Putamen (tissue), 1 donor: Measurements from ENCODE around the gene BOC.

Experiments used
- DNase-seq: peaks from one replicate; pipeline ENCODE4 v3.0.0-alpha.2; 2016; ENCODE audit warnings: low spot score

BOC gene

DNA sequence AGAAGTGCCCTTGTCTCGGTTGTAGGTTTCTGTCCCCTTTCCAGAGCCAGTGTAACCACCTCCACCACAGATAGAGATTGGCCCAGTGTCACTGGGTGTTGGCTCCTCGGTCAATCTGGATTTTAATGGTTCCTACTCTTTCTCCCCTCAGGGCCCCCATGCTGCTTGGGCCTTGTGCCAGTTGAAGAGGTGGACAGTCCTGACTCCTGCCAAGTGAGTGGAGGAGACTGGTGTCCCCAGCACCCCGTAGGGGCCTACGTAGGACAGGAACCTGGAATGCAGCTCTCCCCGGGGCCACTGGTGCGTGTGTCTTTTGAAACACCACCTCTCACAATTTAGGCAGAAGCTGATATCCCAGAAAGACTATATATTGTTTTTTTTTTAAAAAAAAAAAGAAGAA, 75.2 kb downstream of the BOC start:
- DNase-seq, result no peak

DNA sequence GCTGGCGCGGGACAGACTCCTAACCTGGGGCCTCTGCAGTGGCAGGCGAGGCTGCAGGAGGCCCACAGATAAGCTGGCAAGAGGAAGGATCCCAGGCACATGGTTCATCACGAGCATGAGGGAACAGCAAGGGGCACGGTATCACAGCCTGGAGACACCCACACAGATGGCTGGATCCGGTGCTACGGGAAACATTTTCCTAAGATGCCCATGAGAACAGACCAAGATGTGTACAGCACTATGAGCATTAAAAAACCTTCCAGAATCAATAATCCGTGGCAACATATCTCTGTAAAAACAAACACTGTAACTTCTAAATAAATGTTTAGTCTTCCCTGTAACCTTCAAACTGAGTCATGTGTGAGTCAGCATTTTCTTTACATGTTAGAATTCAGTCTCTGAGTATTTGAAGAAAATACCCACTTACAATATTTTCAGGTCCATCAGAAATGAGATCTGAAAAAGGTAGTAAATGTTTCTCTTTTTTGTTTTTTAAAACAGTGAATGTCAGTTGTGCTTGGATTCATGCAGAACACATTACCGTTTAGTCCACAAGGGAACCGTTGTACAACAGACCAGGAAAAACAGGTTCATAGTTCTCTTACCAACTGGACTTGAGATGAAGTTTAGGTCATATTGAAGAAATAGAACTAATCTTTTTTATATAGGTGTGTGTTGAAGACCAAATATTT, 75.9 kb downstream of the BOC start:
- no peak for DNase-seq

DNA sequence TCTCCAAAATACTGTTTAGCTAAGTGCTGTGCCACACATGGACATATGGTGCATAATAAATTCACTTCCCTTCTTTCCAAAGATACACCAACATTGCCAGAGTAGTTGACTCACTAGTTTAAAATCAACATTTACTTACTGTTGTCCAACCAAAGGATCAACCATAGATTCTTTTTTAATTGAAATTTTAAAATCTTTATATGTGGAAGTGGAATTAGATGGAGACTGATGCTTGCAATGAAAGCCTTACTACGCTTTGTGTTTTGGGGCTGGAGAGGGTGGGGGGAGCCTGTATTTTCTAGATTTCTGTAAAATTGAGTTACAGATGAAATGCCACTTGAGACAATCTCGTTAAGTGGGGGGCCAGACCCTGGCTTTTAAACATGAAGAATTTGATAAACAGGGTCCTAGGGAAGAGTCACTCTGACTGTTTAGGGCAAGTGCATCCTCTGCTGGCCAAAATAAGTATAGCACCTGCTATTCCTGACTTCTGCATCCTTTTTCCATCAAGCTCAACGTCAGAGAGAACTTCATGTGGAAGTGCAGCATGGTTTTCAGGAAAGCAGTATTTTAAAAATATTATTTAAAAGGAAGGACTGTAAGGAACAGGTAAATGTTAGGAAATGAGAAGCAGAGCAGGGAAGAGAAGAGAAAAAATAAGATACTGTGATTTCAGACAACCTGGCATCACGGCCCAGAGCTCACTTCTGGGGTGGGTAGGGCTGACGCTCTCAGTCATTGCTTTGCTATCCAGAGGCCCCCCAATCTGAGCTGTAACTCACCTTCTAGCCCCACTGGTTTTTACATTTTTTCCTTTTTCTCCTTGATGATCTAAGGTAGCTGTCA, 76.7 kb downstream of the BOC start:
- DNase-seq, result peak; percentile 33

DNA sequence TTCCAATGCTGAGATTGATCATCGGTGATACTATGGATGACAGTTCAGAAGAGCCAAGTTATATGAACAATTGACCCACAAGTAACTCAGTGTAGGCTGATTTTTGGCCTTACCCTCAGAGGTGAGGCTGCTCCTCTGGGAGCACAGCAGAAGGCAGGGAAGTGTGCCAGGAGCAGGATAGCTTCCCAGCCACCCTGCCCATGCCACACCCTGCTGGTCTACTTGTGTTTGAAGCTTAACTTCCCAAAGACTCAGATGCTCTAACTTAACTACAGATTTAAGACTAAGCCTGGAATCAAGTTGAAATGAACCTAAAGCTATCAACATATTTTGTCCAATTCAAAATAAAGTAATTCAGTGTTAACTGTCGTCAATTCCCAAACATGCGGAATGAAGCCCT, 77.5 kb downstream of the BOC start:
- no peak for DNase-seq

DNA sequence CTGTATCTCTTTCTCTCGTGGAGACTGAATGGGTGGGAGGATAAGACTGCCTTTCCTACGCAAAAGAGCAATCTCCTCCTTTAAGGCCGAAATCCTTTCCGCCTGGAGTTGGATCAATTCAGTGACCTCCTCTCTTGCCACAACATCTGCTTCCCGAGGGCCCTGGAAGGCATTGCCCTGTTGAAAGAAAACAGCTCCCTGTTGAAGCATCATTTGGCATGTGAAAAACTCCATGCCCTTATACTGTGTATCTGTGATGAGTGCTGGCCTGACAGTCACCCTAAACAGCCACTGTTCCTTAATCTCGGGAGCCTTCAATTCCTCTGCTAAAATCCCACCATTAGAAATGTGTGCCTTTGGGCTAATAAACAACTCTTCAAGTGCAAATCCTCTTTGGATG, 80.2 kb downstream of the BOC start:
- no peak for DNase-seq

DNA sequence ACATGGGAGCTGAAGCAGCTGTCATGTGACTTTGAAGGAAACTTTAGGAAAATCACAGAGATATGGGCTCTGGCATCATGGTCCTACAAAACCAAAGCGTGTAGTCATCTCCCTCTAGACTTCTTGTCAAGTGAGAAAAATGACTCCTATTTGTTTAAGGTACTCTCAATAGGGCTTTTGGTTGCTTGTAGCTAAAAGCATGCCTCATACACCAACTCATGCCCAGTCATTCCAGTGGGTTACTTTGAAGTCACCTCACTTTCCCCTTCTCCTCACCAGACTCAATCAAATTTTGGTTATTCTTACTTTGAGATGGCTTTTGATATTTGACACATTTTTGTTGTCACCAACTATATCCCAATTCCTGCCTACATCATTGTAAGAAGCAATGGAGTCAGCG, 81.6 kb downstream of the BOC start:
- DNase-seq, result no peak

DNA sequence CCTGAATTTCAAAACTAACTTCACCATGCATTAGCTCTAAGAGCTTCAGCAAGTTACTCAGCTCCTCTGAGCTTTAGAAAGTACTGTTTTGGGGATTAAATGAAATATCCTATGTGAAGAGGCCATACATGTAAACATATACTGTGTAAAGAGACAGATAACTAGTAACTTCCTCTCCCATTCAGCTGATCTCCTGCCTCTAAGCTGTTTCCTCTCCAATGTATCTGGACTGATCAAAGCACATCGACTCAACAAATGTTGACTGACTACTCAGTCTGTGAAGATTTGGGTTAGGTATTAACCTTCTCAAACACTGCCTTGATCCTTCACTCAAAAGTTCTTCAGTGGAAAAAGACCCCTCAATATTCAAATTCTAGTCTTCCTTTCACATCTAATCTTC, 82.0 kb downstream of the BOC start:
- no peak for DNase-seq

DNA sequence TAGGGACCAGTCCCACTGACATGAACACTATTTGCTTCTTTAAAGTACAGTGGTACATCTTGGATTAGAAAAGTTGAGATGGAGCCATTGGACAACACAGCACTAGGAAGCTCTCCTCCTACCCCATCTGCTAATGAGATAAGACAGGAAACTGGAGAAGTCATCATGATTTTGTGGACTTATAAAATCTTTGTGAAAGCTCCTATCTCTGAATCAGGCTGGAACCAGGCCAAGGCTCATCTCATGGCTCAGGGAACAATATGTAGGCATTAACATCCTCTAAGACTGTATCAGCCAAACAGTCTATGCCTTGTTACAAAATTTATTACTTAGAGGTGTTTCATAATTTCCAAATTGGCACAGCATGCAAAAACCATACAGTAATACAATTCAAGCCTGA, 84.1 kb downstream of the BOC start:
- no peak for DNase-seq

DNA sequence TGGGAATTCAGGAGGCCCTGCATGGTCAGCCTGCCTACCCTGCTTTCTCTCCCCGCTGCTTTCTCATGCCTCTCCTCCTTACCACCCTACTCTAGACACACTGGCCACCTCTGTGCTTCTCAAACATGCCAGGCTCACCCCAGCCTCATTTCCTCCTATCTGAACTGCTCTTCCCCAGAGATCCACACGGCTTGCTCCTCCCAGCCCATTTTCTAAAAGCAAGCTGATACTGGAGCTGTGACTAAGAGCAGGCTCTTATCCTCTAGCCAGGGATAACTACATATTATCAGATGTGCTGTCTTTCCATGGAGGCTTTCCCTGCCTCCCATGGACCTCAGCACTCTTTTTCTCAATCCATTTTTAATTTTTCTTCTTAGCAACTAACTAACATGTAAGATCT, 85.9 kb downstream of the BOC start:
- DNase-seq, result no peak

DNA sequence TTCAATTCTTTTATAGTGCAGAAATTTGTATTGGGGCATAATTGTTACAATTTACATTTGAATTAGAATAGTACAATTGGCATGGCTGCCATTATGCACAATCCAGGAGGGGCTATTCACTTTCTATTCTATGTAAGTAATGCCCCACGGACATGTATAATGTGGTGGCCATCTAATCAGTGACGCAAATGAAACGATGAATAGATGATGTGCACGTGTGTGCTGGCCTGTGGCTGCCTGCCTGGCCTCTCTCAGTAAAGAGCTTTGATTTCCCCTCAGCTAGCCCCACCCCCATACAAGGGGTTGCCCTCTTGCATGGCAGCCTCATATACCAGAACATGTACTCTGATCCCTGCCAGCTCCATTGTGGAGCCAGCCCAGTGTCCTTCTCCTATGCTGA, 86.5 kb downstream of the BOC start:
- no peak for DNase-seq

DNA sequence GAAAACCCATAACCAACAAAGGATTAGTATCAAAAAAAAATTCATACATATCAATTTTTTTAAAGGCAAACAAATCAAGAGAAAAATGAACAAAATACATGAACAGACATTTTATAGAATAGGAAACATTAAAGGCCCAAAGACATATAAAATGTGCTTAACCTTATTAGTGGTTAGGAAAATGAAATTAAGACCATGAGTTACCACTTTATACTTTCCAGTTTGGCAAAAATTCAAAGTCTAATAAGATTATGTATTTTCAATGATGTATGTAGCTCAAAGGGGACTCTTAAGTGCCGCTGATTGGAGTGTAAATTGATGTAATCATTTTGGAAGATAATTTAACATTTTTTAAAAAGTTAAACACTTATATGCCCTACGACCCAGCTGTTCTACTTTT, 89.2 kb downstream of the BOC start:
- DNase-seq, result no peak

DNA sequence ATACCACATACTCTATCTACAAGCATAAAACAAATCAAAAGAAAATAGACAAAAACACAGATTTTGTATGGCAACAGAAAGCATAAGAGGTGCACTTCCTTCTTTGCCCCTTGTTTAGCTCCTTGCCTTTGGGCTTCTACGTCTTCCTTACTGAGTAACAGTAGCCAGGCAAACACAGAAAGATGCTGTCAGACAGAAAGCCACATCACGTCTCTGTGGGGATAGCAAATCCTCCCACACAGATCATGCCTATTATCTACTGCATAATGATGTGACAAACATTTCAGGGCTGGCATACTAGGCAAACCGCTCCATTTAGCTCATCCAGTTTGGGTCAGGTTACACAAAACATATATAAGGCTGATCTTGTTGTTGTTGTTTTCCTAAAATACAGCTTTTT, 92.7 kb downstream of the BOC start:
- DNase-seq, result no peak

DNA sequence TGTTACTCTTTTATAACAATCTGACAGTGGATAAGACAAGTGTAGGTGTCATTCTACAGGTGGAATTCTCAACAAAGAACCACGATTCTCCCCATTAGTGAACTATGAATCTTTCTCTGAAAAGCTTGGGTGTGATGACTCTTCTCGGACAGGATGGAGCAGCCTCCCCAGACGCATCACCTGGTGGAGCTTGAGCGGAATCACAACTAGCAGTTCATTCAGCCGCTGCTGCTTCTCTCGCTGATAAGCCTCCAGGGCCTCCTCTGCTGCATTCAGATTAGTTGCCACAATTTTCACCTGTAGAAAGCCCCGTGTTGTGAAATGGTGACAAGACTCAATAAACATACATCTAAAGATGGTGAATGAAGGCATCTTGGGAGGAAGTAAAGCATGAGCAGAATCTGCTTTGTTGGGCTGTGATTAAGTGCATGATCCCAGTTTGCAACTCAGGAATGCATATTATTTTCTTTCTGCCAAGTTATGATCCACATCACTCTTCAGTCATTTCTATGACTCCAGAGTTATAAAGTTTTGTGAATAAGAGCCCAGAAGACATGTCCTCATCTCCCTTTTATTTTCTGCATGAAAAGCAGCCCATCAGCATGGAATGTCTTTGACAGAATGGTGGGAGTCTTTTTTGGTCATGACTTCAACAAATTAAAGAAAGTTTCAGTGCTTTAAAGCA, 93.6 kb downstream of the BOC start:
- DNase-seq, result no peak

DNA sequence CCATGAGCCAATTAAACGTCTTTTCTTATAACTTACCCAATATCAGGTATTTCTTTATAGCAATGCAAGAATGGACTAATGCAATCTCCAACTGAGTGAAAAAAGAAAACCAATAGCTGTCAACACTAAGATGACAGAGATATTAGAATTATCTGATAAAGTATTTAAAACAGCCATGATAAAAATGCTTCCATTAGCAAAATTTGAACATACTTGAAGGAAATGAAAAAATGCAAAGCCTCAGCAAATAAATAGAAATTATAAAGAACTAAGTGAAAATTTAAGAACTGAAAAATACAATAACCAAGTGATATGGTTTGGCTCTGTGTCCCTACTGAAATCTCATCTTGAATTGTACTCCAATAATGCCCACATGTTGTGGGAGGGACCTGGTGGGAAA, 99.6 kb downstream of the BOC start:
- DNase-seq, result no peak

DNA sequence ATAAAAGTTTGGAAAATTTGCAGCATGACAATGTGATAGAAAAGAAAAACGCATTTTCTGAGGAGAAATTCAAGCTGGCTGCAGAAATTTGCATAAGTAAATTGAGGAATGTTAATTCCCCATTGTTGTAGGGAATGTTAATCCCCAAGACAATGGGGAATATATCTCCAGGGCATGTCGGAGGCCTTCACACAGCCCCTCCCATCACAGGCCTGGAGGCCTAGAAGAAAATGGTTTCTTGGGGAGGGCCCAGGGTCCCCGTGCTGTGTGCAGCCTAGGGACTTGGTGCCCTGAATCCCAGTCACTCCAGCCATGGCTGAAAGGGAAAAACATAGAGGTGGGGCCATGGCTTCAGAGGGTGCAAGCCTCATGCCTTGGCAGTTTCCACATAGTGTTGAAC, 101.1 kb downstream of the BOC start:
- no peak for DNase-seq

DNA sequence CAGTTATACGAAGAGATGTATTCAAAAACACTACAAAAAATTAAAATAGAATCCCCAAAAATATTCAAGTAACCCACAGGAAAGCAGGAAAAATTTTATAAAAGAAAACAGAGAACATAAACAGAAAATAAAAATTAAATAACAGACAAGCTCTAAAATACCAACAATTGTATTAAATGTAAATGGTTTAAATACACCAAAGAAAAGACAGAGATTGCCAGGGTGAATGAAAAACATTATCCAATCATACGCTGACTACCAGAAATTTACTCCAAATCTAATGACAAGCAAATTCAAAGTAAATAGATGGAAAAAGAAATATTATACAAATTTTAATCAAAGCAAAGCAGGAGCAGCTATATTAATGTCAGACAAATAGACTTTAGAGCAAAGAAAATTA, 103.6 kb downstream of the BOC start:
- no peak for DNase-seq

DNA sequence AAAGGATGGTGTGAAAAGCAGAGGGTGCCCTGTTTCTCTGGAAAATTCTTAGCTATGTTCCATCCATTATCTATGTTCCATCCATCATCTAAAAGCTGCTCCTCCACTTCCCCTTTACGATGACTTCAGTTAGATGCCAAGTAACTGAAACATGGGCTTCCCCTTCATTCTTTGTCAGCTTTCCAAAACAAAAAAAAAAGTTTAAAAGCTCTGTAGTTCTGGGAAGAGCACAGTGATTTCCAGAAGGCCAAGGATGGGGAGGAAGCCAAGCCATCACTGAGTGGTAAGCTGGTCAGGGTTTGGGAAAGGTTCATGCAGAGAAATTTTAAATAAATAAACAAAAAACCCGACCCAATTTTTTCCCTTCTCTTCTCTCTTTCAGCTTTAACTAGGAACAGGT, 118.4 kb downstream of the BOC start:
- no peak for DNase-seq

DNA sequence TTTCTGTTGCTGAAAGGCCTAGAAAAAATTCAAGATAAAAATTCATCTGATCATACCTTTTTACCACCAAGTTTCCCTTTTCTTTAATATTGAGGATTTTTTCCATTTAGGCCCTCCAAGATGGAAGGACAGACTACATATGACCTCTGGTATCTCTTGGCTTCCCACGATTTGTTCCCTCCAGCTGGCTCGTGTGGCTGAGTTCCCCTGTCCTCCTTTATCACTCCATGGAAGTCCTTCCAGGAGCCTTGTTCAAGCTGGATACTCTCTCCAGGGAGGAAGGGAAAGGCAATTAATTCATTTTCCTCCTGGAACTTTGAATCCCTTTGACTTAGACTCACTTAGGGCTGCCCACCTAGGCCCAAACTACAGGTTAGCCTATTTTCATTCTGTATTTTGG, 119.4 kb downstream of the BOC start:
- DNase-seq, result no peak

DNA sequence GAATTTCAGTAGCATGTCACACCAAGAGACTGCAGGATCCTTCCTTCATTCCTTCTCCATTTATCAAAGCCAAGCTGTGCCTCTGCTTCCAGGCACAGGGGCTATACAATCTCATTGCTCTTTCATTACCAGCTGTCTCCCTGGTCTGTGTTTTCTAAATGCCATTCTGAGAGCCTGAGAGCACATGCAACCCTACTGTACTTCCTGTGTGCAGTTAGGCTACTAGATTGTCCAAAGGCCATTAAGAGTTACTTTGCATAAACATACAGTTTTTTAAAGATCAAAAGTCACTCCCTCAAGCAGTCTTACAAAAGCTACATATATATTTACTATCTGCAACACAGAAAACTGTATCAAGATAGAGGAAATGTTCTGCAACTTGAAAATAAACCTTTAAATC, 119.8 kb downstream of the BOC start:
- DNase-seq, result no peak
